NCI-H146 (cell line): ENCODE data around the gene TM9SF2.

Source experiments
- DNase-seq: peaks from one replicate; lab custom pipeline; 2025; lab: John Stamatoyannopoulos, UW

The TM9SF2 gene

GRCh38 chr13:99495466-99496183 lies 5.6 kb upstream of the TM9SF2 start:
- DNase-seq: no peak

GRCh38 chr13:99496184-99497142 lies 4.8 kb upstream of the TM9SF2 start:
- DNase-seq: no peak

DNA sequence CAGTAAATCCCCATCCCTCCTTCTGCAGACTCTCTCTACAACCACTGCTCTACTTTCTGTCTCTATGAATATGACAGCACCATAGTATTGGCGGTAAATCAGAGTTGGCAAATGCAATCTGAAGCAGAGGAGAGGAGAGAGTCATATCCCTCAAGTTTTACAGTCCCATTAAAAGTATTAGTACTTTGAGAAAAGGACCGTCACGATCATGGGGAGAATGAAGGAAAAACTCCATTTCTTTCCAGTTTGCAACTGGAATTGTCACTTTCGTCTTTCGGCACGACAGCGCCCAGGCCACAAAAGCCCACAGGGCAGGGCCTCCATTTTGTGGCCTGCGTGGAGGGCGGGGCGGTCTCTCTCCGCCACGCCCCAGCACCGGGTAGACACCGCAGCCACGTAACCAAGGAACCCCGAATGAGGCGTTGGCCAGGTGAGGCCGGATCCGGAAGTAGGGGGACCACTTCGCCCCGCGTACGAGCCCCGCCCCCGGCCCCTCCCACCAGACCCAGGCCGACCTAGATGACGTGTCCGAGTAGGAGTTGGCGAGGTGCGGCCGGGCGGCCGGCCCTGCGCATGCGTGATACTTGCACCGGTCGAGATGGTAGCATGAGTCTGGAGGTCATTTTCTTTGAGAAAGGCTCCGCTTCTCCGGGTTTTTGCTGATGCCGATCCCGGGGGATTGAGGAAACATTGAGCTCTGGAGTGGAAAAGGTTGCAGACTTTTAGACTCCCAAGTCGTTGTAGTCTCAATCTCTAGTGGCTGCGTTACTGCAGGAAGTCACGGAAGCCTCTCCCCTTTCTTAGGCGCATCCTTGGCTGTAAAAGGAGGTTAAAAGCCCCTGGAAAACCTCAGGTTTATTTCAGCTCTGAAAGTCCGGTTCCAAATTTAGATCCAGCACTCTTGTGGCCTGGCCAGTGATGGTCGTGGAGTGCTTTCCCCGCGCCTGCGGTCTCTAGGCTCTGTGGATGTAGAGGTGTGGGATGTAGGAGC lies 2.8 kb upstream of the TM9SF2 start:
- DNase-seq: peak; percentile 100

GRCh38 chr13:99500839-99501183 lies 461 bp upstream of the TM9SF2 start:
- DNase-seq: no peak

GRCh38 chr13:99501848-99502301 lies 603 bp downstream of the TM9SF2 start:
- peak; percentile 29 for DNase-seq

DNA sequence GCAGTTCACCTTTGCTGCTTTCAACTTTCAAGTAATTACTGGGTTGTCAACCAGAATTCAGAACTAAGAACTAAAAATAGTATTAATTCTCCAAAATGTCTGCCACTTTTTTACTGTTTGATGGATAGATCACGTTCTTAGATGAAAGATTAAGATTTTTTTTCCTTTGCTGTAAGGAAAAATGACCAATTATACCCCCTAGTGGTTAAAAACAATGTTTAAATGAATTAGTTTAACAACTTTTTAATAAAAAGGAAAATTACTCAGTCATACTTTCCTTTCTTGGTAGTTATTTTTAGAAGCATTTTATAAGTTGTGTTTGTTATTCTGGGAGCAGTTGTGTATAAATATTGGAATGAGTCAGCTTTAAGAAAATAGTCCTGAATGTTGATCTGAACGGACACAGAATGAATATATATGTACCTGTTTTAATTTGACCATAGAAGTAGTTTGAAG lies 4.6 kb downstream of the TM9SF2 start:
- DNase-seq: no peak

- no peak for DNase-seq
These were observed 5.4 kb downstream of the TM9SF2 start for GRCh38 chr13:99506634-99507033.

DNA sequence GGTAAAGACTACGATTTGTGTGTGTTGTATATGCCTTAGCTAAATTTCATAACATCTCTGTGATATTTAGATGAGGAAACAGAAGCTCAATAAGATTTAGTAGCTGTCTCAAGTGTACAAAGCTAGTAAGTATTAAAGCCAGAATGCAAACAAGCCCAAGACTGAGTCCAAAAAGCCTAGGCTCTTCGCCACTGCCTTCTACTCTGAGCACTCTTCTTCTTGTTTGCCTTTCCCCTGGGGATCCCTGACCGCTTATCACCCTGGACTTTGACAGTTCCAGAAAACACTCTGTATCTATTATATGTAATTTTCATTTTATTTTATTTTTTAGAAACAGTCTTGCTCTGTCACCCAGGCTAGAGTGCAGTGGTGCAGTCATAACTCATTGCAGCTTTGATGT lies 5.8 kb downstream of the TM9SF2 start:
- no peak for DNase-seq

DNA sequence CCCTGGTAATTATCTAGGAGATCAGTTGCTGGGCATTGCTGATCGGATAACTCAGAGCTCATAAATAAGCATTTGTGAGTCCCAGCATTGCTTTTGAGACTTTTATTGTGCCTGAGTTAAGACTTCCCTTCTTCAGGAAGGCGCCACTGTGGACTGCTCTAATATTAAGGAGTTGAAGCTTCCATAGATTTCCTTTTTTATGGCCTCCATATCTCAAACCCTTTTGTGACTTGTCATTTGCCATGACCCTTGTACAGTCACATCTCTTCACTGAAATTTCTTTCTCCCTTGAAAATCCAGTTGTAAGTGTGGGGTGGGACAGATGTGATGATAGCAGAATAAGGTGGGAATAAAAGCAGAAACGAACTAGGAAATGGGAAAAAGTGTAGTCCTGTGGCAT lies 6.3 kb downstream of the TM9SF2 start:
- no peak for DNase-seq

DNA sequence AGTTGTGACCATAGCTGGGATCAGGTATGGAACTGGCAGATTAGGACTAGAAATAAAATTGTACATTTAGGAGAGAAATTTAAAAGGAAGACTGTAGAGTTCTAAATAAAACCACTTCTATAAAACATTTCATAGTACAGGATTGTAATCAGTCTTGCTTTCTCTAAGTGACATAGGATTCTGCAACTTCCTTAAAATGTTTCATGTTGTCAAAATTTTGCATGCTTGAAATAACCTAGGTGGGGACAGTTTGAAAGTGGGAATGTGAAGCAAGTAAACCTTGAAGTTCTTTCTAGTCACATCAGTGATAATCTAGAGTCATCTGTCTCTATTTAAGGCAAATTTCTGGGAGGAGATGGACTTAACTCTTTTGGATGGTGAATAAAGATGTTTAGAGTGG lies 6.7 kb downstream of the TM9SF2 start:
- DNase-seq: no peak

GRCh38 chr13:99509479-99509878 lies 8.2 kb downstream of the TM9SF2 start:
- no peak for DNase-seq

GRCh38 chr13:99514801-99515200 lies 13.5 kb downstream of the TM9SF2 start:
- DNase-seq: no peak

GRCh38 chr13:99516153-99516929 lies 15.1 kb downstream of the TM9SF2 start:
- DNase-seq: no peak

GRCh38 chr13:99517577-99517976 lies 16.3 kb downstream of the TM9SF2 start:
- no peak for DNase-seq

- DNase-seq: no peak
These were observed 16.7 kb downstream of the TM9SF2 start for GRCh38 chr13:99517984-99518383.

DNA sequence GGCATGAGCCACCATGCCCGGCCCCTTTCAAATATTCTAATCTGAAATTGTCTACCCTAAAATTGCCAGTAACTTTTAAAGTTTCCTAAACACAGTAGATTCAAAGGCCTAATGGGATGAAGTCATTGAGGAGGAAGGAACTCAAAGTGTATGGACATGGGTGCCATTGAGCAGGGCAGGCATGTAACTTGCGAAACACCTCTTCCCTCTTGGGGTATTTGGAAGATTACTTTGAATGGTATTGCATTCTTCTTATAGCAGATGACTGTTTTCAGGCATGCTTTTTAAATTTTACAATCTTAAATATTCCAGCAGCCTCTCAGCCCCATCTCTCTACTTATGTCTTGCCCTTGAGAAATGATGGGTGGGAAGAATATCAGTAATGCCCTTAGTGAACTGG lies 21.0 kb downstream of the TM9SF2 start:
- DNase-seq: no peak

GRCh38 chr13:99523838-99524237 lies 22.6 kb downstream of the TM9SF2 start:
- no peak for DNase-seq

DNA sequence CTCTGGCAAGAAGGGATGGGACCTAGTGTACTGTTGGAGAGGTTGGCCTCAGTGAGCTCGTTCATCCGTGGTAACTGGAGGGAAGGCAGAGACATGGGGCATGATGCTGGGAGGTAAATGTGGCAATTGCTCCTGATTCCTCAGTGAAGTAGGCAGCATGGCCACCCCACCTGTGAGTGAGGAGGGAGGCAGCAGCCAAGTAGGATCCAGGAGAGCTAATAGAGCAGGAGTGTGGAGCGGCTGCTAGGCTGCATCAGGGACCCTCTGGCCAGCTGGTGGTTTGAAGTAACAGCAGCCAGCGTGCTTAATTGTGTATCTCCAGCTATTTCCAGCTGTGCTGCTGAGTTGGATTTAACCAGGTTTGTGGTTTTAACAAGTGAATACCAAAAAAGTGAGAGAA lies 24.7 kb downstream of the TM9SF2 start:
- no peak for DNase-seq

- no peak for DNase-seq
These were observed 25.3 kb downstream of the TM9SF2 start for GRCh38 chr13:99526549-99526948.

DNA sequence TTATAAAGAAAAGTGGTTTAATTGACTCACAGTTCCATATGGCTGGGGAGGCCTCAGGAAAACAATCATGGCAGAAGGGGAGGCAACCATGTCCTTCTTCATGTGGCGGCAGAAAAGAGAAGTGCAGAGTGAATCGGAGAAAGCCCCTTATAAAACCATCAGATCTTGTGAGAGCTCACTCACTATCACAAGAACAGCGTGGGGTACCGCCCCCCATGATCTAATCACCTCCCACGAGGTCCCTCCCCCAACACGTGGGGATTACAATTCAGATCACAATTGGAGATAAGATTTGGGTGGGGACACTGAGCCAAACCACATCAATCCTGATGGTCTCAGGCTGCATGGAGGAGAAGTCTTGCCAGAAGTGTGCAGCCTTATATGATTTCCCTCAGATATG lies 26.0 kb downstream of the TM9SF2 start:
- no peak for DNase-seq

GRCh38 chr13:99528547-99528946 lies 27.3 kb downstream of the TM9SF2 start:
- DNase-seq: peak; percentile 51
